ENCODE measurements around the gene MTA1.
A peak's percentile ranks its signal among the peaks of the same experiment; 100 is the strongest.

MTA1 gene

GRCh38 chr14:105455766-105456660, 36.4 kb downstream of the MTA1 start:
- DNase-seq (ENCODE audit: low spot score) = no peak
- no peak for TF ChIP-seq CTCF (conservative IDR thresholded peaks at IDR 0.05; ENCODE audit: low read depth)
- no peak overlapping the region; the same call in 1 of the 2 replicates for H3K27ac ChIP-seq
- CTCF ChIA-PET = interaction anchor here (0.5 to 1.2 kb wide), 2 partner anchors 34 to 290 kb away, joined by 3 read pairs; no protein-coding TSS in a partner anchor
- POLR2A ChIA-PET (ENCODE audit: low non-redundant PET) = no interaction called here

GRCh38 chr14:105456736-105457617, 37.4 kb downstream of the MTA1 start:
- ChIA-PET CTCF (interaction anchor here (0.6 to 1.2 kb wide), 3 partner anchors 9 to 33 kb away, joined by 3 to 4 read pairs (median 3); no protein-coding TSS in a partner anchor), POLR2A (ENCODE audit: low non-redundant PET) (no interaction called here)
- H3K27ac ChIP-seq = peak overlapping the region; percentile 37
- no peak for DNase-seq (ENCODE audit: low spot score)
- TF ChIP-seq CTCF (conservative IDR thresholded peaks at IDR 0.05; ENCODE audit: low read depth) = no peak

- ChIA-PET POLR2A (ENCODE audit: low non-redundant PET) (no interaction called here), CTCF (interaction anchor here (0.7 kb wide), 1 partner anchor 9 kb away, joined by 3 read pairs; no protein-coding TSS in a partner anchor)
- no peak for TF ChIP-seq CTCF (conservative IDR thresholded peaks at IDR 0.05; ENCODE audit: low read depth)
These were observed 38.4 kb downstream of the MTA1 start for GRCh38 chr14:105458010-105458409.

GRCh38 chr14:105458571-105458970, 38.9 kb downstream of the MTA1 start:
- no peak overlapping the region; the same call in 1 of the 2 replicates for H3K27ac ChIP-seq
- CTCF ChIA-PET = no interaction called here
- no peak for TF ChIP-seq CTCF (conservative IDR thresholded peaks at IDR 0.05; ENCODE audit: low read depth)
- no peak for DNase-seq (ENCODE audit: low spot score)
- POLR2A ChIA-PET (ENCODE audit: low non-redundant PET) = no interaction called here

More at GRCh38 chr14:105458010-105458409, 38.4 kb downstream of the MTA1 start:
- H3K27ac ChIP-seq = no peak overlapping the region; the same call in 1 of the 2 replicates
- DNase-seq (ENCODE audit: low spot score) = no peak

- H3K27ac ChIP-seq = peak overlapping the region; percentile 100; the same call in 1 of the 2 replicates
- CTCF ChIA-PET = no interaction called here
- POLR2A ChIA-PET (ENCODE audit: low non-redundant PET) = no interaction called here
- no peak for TF ChIP-seq CTCF (conservative IDR thresholded peaks at IDR 0.05; ENCODE audit: low read depth)
- DNase-seq (ENCODE audit: low spot score) = no peak
These were observed 40.5 kb downstream of the MTA1 start for GRCh38 chr14:105460116-105460515.

GRCh38 chr14:105460616-105461015, 41.0 kb downstream of the MTA1 start:
- ChIA-PET CTCF (no interaction called here), POLR2A (ENCODE audit: low non-redundant PET) (no interaction called here)
- H3K27ac ChIP-seq = peak overlapping the region; percentile 100
- no peak for DNase-seq (ENCODE audit: low spot score)
- no peak for TF ChIP-seq CTCF (conservative IDR thresholded peaks at IDR 0.05; ENCODE audit: low read depth)
